Measurements from ENCODE around the gene ZFYVE27.

ZFYVE27 gene

GRCh38 chr10:97779492-97779891 lies 42.6 kb downstream of the ZFYVE27 start:
- H3K4me3 ChIP-seq (ENCODE audit: low read depth, low read length): no peak overlapping the region
- DNase-seq (ENCODE audit: low read depth): no peak
- no peak for TF ChIP-seq CTCF (IDR thresholded peaks at IDR 0.05; ENCODE audit: insufficient read depth, low read depth, low read length, missing control alignments)

- H3K4me3 ChIP-seq (ENCODE audit: low read depth, low read length): no peak overlapping the region
- DNase-seq (ENCODE audit: low read depth): no peak
- TF ChIP-seq CTCF (IDR thresholded peaks at IDR 0.05; ENCODE audit: insufficient read depth, low read depth, low read length, missing control alignments): no peak
These were observed 43.0 kb downstream of the ZFYVE27 start for GRCh38 chr10:97779975-97780374.

- H3K4me3 ChIP-seq (ENCODE audit: low read depth, low read length): no peak overlapping the region
- DNase-seq (ENCODE audit: low read depth): no peak
- no peak for TF ChIP-seq CTCF (IDR thresholded peaks at IDR 0.05; ENCODE audit: insufficient read depth, low read depth, low read length, missing control alignments)
These were observed 44.1 kb downstream of the ZFYVE27 start for GRCh38 chr10:97780841-97781617.

GRCh38 chr10:97781618-97782331 lies 44.8 kb downstream of the ZFYVE27 start:
- no peak for TF ChIP-seq CTCF (IDR thresholded peaks at IDR 0.05; ENCODE audit: insufficient read depth, low read depth, low read length, missing control alignments)
- no peak for DNase-seq (ENCODE audit: low read depth)
- no peak overlapping the region for H3K4me3 ChIP-seq (ENCODE audit: low read depth, low read length)

- no peak for TF ChIP-seq CTCF (IDR thresholded peaks at IDR 0.05; ENCODE audit: insufficient read depth, low read depth, low read length, missing control alignments)
- H3K4me3 ChIP-seq (ENCODE audit: low read depth, low read length): no peak overlapping the region
- no peak for DNase-seq (ENCODE audit: low read depth)
These were observed 45.7 kb downstream of the ZFYVE27 start for GRCh38 chr10:97782455-97783228.

- no peak overlapping the region for H3K4me3 ChIP-seq (ENCODE audit: low read depth, low read length)
- TF ChIP-seq CTCF (IDR thresholded peaks at IDR 0.05; ENCODE audit: insufficient read depth, low read depth, low read length, missing control alignments): no peak
- DNase-seq (ENCODE audit: low read depth): no peak
These were observed 47.4 kb downstream of the ZFYVE27 start for GRCh38 chr10:97784200-97784810.

All from GM12865 (cell line).